Retinal pigment epithelial cell (primary cell): ENCODE data around the gene GLB1L2.
"Not testable (repeated sequence)": the region's sequence is repeated elsewhere in the genome, so short reads cannot be mapped to it uniquely, and the experiment has no call there.

ENCODE experiments used
- DNase-seq: peaks from one replicate; pipeline ENCODE4 v3.0.0-alpha.2; 2010; ENCODE audit warnings: low read depth
- H3K4me3 ChIP-seq: 2 replicates; pipeline ENCODE4 v1.5.1; 2011; ENCODE audit warnings: mild to moderate bottlenecking, low read length, control low read depth, moderate library complexity
- CTCF ChIP-seq: conservative IDR thresholded peaks from 2 replicates; pipeline ENCODE4 v1.5.1; 2011; ENCODE audit warnings: low read depth, low read length, control low read depth, inconsistent platforms

GLB1L2 gene, protein sequence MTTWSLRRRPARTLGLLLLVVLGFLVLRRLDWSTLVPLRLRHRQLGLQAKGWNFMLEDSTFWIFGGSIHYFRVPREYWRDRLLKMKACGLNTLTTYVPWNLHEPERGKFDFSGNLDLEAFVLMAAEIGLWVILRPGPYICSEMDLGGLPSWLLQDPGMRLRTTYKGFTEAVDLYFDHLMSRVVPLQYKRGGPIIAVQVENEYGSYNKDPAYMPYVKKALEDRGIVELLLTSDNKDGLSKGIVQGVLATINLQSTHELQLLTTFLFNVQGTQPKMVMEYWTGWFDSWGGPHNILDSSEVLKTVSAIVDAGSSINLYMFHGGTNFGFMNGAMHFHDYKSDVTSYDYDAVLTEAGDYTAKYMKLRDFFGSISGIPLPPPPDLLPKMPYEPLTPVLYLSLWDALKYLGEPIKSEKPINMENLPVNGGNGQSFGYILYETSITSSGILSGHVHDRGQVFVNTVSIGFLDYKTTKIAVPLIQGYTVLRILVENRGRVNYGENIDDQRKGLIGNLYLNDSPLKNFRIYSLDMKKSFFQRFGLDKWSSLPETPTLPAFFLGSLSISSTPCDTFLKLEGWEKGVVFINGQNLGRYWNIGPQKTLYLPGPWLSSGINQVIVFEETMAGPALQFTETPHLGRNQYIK

GRCh38 chr11:134331354-134332188, at the start of gene GLB1L2:
Gene GLB1L2, plus strand, starts transcription at chr11:134331988. Its CDS starts 74 bp downstream, at chr11:134332062.
- no peak for TF ChIP-seq CTCF
- H3K4me3 ChIP-seq, result peak within 1 kb of the TSS; percentile 66
- DNase-seq, result no peak

DNA sequence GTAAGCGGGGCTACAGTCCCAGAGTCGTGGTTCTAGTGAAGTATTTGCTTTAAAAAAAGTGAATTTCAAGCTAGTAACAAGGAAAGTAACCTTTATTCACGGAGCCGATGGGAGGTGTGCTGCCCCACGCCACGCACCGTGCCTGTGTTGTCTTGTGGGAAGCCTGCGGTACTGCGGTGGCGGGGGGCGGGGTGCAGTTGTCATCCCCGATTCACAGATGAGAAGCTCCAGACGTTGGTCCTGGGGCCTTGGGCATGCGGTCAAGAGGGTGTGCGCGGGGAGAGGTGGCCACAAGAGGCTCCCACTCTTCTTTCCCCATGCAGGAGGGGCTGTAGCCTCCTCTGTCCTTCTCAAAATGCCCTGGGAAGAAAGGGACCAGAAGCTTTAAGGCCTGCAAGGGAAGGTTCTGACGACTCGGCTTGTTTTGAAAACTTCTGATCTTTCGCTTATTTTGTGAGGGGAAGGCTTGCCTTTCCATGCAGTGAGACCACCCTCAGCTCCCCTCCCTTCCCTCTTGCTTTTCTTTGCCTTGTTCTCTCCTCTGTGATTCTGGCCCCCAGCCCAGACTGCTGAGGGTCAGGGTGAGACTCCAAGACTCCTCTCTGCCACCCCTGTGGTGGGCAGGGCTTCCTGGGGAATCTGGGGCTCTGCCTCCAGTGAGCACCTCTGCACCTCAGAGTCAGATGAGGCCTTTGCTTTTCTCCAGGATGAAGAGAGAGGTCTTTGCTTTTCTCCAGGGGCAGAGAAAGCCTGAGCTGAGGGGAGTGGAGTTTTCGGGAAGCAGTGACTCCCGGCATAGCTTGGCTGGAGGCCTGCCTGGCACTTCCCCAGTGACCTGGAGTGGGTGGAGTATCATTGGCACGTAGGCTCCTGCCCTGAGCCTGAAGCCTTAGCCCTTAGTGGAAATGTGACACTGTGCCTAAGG, 49.4 kb upstream of the GLB1L2 start:
- DNase-seq, result no peak
- no peak overlapping the region for H3K4me3 ChIP-seq
- no peak for TF ChIP-seq CTCF

GRCh38 chr11:134283461-134284230, 48.1 kb upstream of the GLB1L2 start:
- H3K4me3 ChIP-seq, result no peak overlapping the region
- DNase-seq, result no peak
- TF ChIP-seq CTCF, result no peak

- not testable (repeated sequence) for DNase-seq, H3K4me3 ChIP-seq
These were observed 47.4 kb upstream of the GLB1L2 start for GRCh38 chr11:134284349-134284748.

DNA sequence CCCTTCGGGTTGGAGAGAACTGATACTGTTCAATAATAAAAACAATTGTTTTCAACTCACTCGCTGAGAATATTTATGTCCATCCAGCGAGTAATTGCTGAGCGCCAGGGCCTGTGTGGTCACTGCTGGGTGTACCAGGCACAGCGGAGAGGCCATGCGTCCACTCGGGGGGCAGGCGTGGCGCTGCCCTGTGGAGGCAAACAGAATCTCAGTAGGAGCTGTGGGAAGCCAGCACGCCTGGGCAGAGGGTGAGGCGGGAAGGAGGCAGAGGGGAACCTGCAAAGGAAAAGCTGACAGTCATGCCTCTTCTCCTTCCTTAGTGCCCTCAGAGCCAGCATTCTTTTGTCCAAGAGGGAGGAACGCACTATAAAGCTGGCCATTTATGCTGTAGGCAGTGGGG, 44.2 kb upstream of the GLB1L2 start:
- DNase-seq, result no peak
- no peak overlapping the region for H3K4me3 ChIP-seq
- no peak for TF ChIP-seq CTCF

- DNase-seq, result no peak
- H3K4me3 ChIP-seq, result no peak overlapping the region
- TF ChIP-seq CTCF, result no peak
These were observed 43.3 kb upstream of the GLB1L2 start for GRCh38 chr11:134288486-134288885.
